ENCODE data around the gene SHB.

Gene SHB

DNA sequence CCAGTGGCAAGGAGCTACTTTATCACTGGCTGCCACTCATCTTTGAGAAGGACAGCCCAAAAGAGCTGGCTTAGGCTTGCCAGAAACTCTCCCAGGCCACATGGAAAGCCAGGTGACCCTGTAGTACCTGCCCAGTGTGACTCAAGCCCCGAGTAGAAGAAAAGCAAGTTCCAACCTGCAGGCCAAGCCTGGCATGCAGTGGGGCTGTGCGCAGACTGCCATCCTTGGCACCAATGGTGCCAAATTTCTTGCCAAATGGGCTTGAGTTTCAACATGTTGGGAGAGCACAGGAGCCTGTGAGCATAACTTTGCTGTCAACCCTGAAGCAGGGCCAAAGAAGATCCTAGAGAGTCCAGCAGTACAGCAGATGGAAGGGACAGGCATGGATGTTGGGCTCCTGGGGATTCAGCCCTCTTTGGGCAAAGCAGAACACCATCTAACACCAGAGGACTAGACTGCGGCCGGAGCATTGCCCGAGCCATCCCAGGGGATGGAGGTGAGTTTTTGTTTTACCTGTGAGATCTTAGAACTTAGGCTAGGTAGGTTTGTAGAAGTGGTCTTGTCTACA, 27.3 kb upstream of the SHB start:
- DNase-seq (ENCODE audit: low read depth) = no peak
- TF ChIP-seq, protein P1, sequence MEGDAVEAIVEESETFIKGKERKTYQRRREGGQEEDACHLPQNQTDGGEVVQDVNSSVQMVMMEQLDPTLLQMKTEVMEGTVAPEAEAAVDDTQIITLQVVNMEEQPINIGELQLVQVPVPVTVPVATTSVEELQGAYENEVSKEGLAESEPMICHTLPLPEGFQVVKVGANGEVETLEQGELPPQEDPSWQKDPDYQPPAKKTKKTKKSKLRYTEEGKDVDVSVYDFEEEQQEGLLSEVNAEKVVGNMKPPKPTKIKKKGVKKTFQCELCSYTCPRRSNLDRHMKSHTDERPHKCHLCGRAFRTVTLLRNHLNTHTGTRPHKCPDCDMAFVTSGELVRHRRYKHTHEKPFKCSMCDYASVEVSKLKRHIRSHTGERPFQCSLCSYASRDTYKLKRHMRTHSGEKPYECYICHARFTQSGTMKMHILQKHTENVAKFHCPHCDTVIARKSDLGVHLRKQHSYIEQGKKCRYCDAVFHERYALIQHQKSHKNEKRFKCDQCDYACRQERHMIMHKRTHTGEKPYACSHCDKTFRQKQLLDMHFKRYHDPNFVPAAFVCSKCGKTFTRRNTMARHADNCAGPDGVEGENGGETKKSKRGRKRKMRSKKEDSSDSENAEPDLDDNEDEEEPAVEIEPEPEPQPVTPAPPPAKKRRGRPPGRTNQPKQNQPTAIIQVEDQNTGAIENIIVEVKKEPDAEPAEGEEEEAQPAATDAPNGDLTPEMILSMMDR (conservative IDR thresholded peaks at IDR 0.05; ENCODE audit: low read length) = no peak
- H3K4me3 ChIP-seq (ENCODE audit: low read length) = no peak overlapping the region

DNA sequence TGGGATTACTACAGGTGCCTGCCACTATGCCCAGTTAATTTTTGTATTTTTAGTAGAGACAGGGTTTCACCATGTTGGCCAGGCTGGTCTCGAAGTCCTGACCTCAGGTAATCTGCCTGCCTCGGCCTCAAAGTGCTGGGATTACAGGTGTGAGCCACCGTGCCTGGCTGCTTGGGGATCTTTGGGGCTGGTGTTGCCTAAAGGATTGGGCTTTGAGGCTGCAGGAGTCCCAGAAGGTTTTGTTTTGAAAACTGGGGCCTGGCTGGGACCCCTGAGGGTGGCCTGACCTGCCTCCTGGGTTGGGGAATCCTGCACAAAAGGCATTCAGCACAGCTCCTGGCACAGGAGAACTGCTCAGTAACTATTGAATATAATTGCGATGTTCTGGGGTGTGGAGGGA, 25.1 kb upstream of the SHB start:
- TF ChIP-seq, protein P1 (conservative IDR thresholded peaks at IDR 0.05; ENCODE audit: low read length) = no peak
- no peak overlapping the region for H3K4me3 ChIP-seq (ENCODE audit: low read length)
- no peak for DNase-seq (ENCODE audit: low read depth)

DNA sequence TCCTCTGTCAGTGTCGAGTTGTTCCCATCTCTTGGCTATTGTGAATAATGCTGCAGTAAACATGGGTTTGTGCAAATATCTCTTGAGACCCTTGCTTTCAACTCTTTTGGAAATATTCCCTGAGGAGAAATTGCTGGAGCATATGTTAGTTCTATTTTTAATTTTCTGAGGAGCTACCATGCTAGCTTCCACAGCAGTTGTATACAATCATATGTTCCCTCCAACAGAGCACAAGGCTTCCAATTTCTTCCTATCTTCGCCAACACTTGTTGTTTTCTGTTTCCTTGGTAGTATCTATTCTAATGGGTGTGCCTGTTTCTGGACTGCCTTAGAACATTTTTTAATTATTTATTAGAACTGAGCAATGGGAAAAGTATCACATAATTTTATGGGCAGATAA, 23.6 kb upstream of the SHB start:
- DNase-seq (ENCODE audit: low read depth) = no peak
- no peak overlapping the region for H3K4me3 ChIP-seq (ENCODE audit: low read length)
- TF ChIP-seq, protein P1 (conservative IDR thresholded peaks at IDR 0.05; ENCODE audit: low read length) = no peak

DNA sequence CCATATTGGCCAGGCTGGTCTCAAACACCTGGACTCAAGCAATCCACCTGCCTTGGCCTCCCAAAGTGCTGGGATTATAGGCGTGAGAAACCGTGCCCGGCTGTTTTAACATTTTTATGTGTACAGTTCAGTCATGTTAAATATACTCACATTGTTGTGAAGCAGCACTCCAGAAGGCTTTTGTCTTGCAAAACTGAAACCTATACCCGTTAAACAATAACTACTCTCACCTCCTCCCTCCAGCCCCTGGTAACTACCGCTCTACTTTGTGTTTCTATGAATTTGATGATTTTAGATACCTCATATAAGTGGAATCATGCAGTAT, 23.1 kb upstream of the SHB start:
- TF ChIP-seq, protein P1 (conservative IDR thresholded peaks at IDR 0.05; ENCODE audit: low read length) = no peak
- H3K4me3 ChIP-seq (ENCODE audit: low read length) = no peak overlapping the region
- no peak for DNase-seq (ENCODE audit: low read depth)

DNA sequence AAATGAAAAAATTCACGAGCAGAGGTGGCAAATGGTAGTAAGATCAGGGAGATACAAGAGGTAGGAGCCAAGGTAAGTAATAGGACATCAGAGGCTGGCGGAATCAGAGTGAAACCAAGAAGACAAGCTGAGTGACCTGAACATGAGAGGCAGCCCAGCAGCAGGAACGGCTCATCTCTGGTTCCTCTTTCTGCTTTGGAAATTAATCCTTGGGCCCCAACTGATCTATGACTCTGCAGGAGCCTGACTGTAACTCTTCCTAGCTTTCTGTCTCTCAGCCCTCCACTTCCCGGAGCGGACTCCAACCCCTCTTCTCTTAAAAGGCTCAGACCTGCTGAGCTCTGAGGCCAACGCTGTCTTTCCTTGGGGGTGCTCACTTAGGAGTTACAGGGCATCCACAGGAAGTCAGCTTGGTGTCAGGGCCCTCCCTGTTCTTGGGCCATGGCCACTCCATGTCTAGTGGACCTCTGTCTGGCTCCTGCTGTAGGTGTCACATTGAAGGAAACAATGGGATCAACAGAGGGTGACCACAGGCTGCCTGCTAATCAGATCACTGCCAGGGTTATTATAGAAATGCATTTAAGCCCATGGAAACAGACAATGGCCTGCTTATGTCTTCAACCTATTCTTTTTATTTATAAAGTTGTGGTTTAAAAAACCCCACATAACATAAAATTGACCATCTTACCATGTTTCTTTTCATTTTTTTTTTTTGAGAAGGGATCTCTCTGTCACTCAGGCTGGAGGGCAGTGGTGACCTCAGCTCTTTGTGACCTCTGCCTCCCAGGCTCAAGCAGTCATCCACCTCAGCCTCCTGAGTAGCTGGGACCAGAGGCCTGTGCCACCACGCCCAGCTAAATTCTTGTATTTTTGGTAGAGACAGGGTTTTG, 22.5 kb upstream of the SHB start:
- TF ChIP-seq, protein P1 (conservative IDR thresholded peaks at IDR 0.05; ENCODE audit: low read length) = no peak
- no peak overlapping the region for H3K4me3 ChIP-seq (ENCODE audit: low read length)
- no peak for DNase-seq (ENCODE audit: low read depth)

DNA sequence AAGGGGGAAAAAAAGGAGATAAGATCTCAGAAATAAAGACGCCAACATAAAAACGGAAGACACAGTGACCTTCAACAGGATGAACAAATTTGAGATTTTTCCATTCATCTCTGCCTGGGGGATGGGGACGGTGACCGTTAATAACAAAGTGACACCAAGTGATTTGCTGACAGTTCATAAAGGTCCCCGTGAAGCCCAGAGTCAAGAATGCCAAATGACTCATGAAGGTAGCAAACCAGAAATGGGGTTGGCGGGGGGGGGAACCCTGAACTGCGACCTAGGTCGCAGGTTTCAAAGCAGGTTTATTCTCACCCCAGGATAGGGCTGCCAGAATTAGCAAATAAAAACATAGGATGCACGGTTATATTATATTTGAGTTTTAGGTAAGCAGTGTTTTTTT, 21.1 kb upstream of the SHB start:
- no peak overlapping the region for H3K4me3 ChIP-seq (ENCODE audit: low read length)
- TF ChIP-seq, protein P1 (conservative IDR thresholded peaks at IDR 0.05; ENCODE audit: low read length) = no peak
- DNase-seq (ENCODE audit: low read depth) = no peak

All from AG10803 (cell line).